HG03045 (cell line): ENCODE measurements around the gene ZDHHC21.

Experiments used
- ATAC-seq: cut with Tn5 transposase; IDR thresholded peaks from one replicate; pipeline ENCODE4 v1.9.1; 2021; ENCODE audit warnings: mild to moderate bottlenecking, moderate library complexity; ENCODE audit not compliant: unreplicated experiment

ZDHHC21 gene

GRCh38 chr9:14693251-14693861, at the start of gene ZDHHC21:
Gene ZDHHC21, minus strand, starts transcription at chr9:14693432. Its CDS starts 19,092 bp downstream, at chr9:14674340.
- ATAC-seq = peak; percentile 89

- ATAC-seq = peak; percentile 83
Measured at GRCh38 chr9:14741369-14741768, 48.1 kb upstream of the ZDHHC21 start.

GRCh38 chr9:14733133-14733532, 39.9 kb upstream of the ZDHHC21 start:
- no peak for ATAC-seq

GRCh38 chr9:14731294-14731981, 38.2 kb upstream of the ZDHHC21 start:
- ATAC-seq = no peak

GRCh38 chr9:14730461-14730898, 37.2 kb upstream of the ZDHHC21 start:
- ATAC-seq = no peak

- ATAC-seq = no peak
Measured at GRCh38 chr9:14723301-14723700, 30.1 kb upstream of the ZDHHC21 start.

- no peak for ATAC-seq
Measured at GRCh38 chr9:14722391-14723035, 29.3 kb upstream of the ZDHHC21 start, which contains the start of gene CER1. Gene CER1, minus strand, starts transcription at chr9:14722733. Its CDS starts 61 bp downstream, at chr9:14722672.

- ATAC-seq = no peak
Measured at GRCh38 chr9:14719231-14719923, 26.1 kb upstream of the ZDHHC21 start.

GRCh38 chr9:14715102-14715501, 21.9 kb upstream of the ZDHHC21 start:
- no peak for ATAC-seq

GRCh38 chr9:14713187-14713767, 20.0 kb upstream of the ZDHHC21 start:
- ATAC-seq = no peak

GRCh38 chr9:14710804-14711203, 17.6 kb upstream of the ZDHHC21 start:
- no peak for ATAC-seq

GRCh38 chr9:14706530-14707140, 13.4 kb upstream of the ZDHHC21 start:
- no peak for ATAC-seq

- ATAC-seq = no peak
Measured at GRCh38 chr9:14705079-14705478, 11.8 kb upstream of the ZDHHC21 start.

GRCh38 chr9:14704281-14704680, 11.0 kb upstream of the ZDHHC21 start:
- no peak for ATAC-seq

- no peak for ATAC-seq
Measured at GRCh38 chr9:14702200-14702720, 9.0 kb upstream of the ZDHHC21 start.

GRCh38 chr9:14692470-14693250, 572 bp downstream of the ZDHHC21 start:
- peak; percentile 50 for ATAC-seq

- ATAC-seq = no peak
Measured at GRCh38 chr9:14690948-14691730, 2.1 kb downstream of the ZDHHC21 start.

GRCh38 chr9:14687042-14687719, 6.1 kb downstream of the ZDHHC21 start:
- no peak for ATAC-seq
